ENCODE measurements around the gene PCYT1A. TPM values are rescaled to one million over a fixed set of nuclear protein-coding genes. Genes with fewer than 3 reads are reported as not detected.

The PCYT1A gene
- total RNA-seq, 3 donors from 2014 or later = 55.9 to 92.0 (median 56.4) TPM

DNA sequence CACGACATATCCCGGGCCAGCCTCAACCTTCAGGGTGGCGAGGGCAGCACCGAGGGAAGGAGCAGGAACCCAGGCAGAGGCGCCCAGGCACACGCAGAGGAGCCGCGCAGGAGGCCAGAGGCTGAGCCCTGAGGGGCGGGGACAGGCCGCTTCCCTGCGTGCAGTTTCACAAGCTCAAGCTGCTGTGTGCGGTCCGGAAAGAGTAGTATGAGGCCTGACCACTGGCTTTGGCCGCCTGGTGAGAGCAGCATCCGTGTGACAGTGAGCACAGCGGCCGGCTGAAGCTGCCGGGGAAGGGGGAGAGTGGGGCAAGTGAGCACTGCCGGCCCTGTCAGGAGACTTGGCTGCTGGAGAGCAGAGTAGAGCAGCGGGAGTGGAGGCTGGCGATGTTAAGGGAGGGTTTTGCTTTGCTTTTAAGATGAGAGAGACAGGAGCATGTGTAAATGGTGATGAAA lies 85.0 kb downstream of the PCYT1A start:
- Histone ChIP-seq H3K36me3 (no peaks in the 10 kb centered on the region), H3K4me1 (no peaks in the 10 kb centered on the region), H3K27me3 (no peaks in the 10 kb centered on the region), H3K4me3 (peak overlapping the region in 1 of 3 donors; percentile 4), H3K27ac (peak overlapping the region in 1 of 2 donors; percentile 17), H3K9me3 (no peaks in the 10 kb centered on the region)
- TF ChIP-seq POLR2AphosphoS5 (IDR thresholded peaks at IDR 0.05) (no peak), POLR2A (IDR thresholded peaks at IDR 0.05) (no peak)
- TF ChIP-seq, protein P1, sequence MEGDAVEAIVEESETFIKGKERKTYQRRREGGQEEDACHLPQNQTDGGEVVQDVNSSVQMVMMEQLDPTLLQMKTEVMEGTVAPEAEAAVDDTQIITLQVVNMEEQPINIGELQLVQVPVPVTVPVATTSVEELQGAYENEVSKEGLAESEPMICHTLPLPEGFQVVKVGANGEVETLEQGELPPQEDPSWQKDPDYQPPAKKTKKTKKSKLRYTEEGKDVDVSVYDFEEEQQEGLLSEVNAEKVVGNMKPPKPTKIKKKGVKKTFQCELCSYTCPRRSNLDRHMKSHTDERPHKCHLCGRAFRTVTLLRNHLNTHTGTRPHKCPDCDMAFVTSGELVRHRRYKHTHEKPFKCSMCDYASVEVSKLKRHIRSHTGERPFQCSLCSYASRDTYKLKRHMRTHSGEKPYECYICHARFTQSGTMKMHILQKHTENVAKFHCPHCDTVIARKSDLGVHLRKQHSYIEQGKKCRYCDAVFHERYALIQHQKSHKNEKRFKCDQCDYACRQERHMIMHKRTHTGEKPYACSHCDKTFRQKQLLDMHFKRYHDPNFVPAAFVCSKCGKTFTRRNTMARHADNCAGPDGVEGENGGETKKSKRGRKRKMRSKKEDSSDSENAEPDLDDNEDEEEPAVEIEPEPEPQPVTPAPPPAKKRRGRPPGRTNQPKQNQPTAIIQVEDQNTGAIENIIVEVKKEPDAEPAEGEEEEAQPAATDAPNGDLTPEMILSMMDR (IDR thresholded peaks at IDR 0.05) = no peak
- no peak for DNase-seq (ENCODE audit: low spot score in 2 of 2)
- intact Hi-C loops (cut with DNase I; ENCODE audit: low total_unique reads) = no loop called here

DNA sequence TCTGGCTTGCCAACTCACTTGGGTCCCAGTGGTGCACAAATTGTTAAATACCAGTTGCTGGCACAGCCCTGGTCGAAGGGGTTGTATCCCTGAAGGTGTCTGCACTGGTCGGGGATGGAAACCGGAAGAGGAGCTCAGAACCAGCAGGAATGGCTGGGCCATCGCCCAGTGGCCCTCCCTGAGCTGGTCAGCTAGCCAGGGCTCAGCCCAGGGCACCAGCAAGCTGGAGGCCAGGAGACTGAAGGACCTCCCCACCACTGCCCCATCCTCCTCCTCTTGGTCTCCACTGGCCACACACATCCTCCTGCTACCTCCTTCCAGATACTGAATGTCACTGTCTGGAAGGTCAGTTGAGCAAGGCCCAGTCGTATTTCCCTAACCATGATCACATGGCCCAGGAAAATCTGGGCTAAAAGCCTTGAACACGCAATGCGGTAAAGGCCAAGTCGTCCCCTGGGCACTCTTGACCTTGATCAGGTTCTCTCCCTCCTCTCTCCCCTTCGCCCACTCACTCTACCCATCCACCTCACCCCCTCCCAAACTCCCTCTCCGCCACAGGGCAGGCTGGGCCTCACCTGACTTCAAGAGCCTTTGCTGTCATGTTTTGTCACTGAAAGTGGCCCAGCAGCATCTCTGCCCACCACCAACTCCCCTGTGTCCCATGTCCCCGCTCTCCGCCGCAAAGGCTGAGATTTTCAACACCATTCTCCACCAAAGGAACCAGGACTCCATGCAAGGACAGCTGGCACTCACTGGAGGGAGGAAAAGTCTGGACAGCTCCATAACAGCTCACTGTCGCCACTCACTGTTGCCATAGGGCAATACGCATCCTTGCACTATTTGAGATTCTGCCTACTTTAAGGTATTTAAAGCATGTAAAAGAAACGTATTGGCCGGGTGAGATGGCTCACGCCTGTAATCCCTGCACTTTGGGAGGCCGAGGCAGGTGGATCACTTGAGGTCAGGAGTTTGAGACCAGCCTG lies 88.5 kb downstream of the PCYT1A start:
- intact Hi-C loops (cut with DNase I; ENCODE audit: low total_unique reads) = loop anchor here (5.0 kb wide), 1 partner anchor 127 kb away; no protein-coding TSS in a partner anchor
- H3K27me3 ChIP-seq = no peaks in the 10 kb centered on the region
- no peak overlapping the region for H3K27ac ChIP-seq
- no peak for DNase-seq (ENCODE audit: low spot score in 2 of 2)
- no peak overlapping the region for H3K4me3 ChIP-seq
- no peaks in the 10 kb centered on the region for H3K36me3 ChIP-seq
- TF ChIP-seq POLR2A (IDR thresholded peaks at IDR 0.05) = no peak
- TF ChIP-seq, protein P1 (IDR thresholded peaks at IDR 0.05) = no peak
- TF ChIP-seq POLR2AphosphoS5 (IDR thresholded peaks at IDR 0.05) = no peak
- H3K9me3 ChIP-seq = no peaks in the 10 kb centered on the region
- no peaks in the 10 kb centered on the region for H3K4me1 ChIP-seq

DNA sequence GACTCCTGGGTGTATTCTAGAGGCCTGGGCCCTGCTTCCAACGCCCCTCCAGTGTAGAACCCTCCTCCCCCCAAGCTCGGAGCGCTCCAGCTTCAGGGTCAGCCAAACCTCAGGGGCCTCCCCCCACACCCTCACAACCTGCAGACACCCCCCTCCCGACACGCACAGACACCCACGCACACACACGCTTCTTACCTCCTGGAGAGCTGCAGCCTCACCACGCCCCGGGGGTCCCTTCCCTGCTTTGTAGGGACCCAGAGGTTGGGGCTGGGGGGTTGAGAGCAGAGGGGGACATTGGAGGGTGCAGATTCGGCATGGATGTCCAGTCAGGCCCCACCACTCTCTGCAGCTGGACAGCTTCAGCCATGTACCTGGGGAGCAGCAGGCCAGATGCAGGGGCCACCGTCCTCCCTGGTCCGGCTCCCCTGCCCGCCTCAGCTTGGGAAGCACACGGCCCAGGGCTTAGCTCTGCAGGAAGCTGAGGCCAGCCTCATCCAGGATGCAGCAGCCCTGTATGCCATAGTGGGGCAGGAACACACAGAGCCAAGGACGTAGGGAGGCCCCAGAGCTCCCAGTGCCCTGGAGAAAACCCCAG lies 89.3 kb downstream of the PCYT1A start:
- TF ChIP-seq POLR2AphosphoS5 (IDR thresholded peaks at IDR 0.05) = no peak
- no peak for TF ChIP-seq POLR2A (IDR thresholded peaks at IDR 0.05)
- TF ChIP-seq, protein P1 (IDR thresholded peaks at IDR 0.05) = no peak
- no peak for DNase-seq (ENCODE audit: low spot score in 2 of 2)
- no peak overlapping the region for H3K27ac ChIP-seq
- no peak overlapping the region for H3K4me3 ChIP-seq
- no peaks in the 10 kb centered on the region for H3K36me3 ChIP-seq
- no peaks in the 10 kb centered on the region for H3K27me3 ChIP-seq
- no peaks in the 10 kb centered on the region for H3K9me3 ChIP-seq
- intact Hi-C loops (cut with DNase I; ENCODE audit: low total_unique reads) = loop anchor here (5.0 kb wide), 1 partner anchor 126 kb away; no protein-coding TSS in a partner anchor
- no peaks in the 10 kb centered on the region for H3K4me1 ChIP-seq

DNA sequence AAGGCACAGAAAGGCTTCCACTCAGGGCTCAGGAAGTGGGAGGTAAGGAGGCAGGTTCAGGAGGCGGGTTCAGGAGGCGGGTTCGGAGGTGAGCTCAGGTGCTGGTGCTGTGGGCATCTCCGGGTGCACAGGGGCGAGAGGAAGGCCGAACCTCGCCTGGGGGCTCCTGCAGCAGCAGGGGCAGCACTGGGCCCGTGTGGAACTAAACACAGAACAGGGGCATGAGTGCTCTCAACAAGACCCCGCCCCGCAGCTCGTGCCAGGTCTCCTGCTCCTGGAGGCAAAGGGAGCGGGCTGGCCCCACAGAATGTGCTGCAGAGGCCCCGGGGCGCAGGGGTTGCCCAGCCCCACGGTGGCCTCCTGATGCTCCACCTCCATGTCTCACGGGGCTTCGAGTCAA lies 90.0 kb downstream of the PCYT1A start:
- intact Hi-C loops (cut with DNase I; ENCODE audit: low total_unique reads) = loop anchor here (5.0 kb wide), 1 partner anchor 125 kb away; no protein-coding TSS in a partner anchor
- Histone ChIP-seq H3K27ac (no peak overlapping the region), H3K4me1 (no peaks in the 10 kb centered on the region), H3K36me3 (no peaks in the 10 kb centered on the region), H3K4me3 (no peak overlapping the region), H3K27me3 (no peaks in the 10 kb centered on the region), H3K9me3 (no peaks in the 10 kb centered on the region)
- TF ChIP-seq, protein P1 (IDR thresholded peaks at IDR 0.05) = no peak
- TF ChIP-seq POLR2AphosphoS5 (IDR thresholded peaks at IDR 0.05) = no peak
- no peak for TF ChIP-seq POLR2A (IDR thresholded peaks at IDR 0.05)
- no peak for DNase-seq (ENCODE audit: low spot score in 2 of 2)

All from breast epithelium (tissue), 4 donors.